ENCODE data around the gene LCK. TPM values are rescaled to one million over a fixed set of nuclear protein-coding genes. Genes with fewer than 3 reads are reported as not detected.

The LCK gene
- total and polyA plus RNA-seq, 9 of the 15 experiments (the other 6 are each of a cell fraction or from before 2014, with no cell fraction given): 0.04 to 0.47 (median 0.13) TPM; not detected in 6

DNA sequence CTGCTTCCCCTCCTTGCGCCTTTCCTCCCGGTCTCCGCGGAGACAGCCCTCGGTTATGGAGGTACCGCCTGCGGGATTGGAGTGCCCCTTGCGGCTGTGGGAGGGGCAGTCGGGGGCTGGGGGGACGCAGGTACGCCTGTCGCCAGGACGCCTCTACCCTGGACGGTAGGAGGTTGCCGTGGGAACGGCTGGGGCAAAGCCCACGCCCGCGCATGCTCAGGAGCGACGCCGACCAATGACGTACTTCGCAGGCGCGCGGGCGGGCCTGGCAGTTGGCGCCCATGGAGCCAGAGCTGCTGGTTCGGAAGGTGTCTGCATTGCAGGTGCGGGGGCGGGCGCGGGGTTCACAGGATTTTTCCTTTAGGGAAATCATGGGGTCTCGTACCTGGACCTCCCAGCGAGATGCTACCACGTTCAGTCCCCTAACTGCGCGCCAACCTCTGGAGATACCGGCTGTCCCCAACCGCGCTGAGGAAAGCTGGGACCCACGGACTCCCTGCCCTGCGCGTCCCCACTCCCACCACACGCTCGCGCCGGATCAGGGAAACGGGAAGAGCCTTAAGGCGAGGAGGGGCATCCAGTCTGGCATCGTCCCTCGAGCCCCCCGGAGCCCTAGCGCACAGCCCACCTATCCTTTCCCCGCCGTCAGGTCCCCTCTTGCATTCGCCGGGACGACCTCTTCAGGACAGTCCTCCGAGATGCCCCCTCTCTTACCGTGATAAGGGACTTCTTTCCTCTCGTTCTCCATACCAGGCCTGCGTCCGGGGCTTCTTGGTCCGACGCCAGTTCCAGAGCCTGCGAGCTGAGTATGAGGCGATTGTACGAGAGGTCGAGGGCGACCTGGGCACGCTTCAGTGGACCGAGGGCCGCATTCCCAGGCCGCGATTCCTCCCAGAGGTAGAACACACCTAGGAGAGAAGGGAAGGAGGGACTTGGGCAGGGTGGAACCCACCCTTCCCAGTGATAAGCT is 45.4 kb upstream of the LCK start, which contains the start of gene IQCC (continued):
- TF ChIP-seq, protein P1, sequence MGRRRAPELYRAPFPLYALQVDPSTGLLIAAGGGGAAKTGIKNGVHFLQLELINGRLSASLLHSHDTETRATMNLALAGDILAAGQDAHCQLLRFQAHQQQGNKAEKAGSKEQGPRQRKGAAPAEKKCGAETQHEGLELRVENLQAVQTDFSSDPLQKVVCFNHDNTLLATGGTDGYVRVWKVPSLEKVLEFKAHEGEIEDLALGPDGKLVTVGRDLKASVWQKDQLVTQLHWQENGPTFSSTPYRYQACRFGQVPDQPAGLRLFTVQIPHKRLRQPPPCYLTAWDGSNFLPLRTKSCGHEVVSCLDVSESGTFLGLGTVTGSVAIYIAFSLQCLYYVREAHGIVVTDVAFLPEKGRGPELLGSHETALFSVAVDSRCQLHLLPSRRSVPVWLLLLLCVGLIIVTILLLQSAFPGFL (CRISPR knock-in tag; IDR thresholded peaks at IDR 0.05): no peak
- TF ChIP-seq, protein P2, sequence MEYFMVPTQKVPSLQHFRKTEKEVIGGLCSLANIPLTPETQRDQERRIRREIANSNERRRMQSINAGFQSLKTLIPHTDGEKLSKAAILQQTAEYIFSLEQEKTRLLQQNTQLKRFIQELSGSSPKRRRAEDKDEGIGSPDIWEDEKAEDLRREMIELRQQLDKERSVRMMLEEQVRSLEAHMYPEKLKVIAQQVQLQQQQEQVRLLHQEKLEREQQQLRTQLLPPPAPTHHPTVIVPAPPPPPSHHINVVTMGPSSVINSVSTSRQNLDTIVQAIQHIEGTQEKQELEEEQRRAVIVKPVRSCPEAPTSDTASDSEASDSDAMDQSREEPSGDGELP (CRISPR knock-in tag; IDR thresholded peaks at IDR 0.05; ENCODE audit: borderline replicate concordance): peak; percentile 18; the same call in 1 of the 2 replicates
- peak; percentile 56; the same call in 1 of the 2 replicates for TF ChIP-seq SMARCE1 (IDR thresholded peaks at IDR 0.05)
- TF ChIP-seq CTBP1 (IDR thresholded peaks at IDR 0.05; ENCODE audit: borderline replicate concordance): peak; percentile 67
- TF ChIP-seq GTF2F1 (IDR thresholded peaks at IDR 0.05; ENCODE audit: low read depth, low read length): no peak
- peak; percentile 96 for TF ChIP-seq CREB1 (IDR thresholded peaks at IDR 0.05)
- peak; percentile 98 for TF ChIP-seq CREB1 (CRISPR knock-in tag; IDR thresholded peaks at IDR 0.05)
- TF ChIP-seq FOSL1 (tag; conservative IDR thresholded peaks at IDR 0.05): no peak
- TF ChIP-seq, protein P3, sequence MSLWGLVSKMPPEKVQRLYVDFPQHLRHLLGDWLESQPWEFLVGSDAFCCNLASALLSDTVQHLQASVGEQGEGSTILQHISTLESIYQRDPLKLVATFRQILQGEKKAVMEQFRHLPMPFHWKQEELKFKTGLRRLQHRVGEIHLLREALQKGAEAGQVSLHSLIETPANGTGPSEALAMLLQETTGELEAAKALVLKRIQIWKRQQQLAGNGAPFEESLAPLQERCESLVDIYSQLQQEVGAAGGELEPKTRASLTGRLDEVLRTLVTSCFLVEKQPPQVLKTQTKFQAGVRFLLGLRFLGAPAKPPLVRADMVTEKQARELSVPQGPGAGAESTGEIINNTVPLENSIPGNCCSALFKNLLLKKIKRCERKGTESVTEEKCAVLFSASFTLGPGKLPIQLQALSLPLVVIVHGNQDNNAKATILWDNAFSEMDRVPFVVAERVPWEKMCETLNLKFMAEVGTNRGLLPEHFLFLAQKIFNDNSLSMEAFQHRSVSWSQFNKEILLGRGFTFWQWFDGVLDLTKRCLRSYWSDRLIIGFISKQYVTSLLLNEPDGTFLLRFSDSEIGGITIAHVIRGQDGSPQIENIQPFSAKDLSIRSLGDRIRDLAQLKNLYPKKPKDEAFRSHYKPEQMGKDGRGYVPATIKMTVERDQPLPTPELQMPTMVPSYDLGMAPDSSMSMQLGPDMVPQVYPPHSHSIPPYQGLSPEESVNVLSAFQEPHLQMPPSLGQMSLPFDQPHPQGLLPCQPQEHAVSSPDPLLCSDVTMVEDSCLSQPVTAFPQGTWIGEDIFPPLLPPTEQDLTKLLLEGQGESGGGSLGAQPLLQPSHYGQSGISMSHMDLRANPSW (CRISPR knock-in tag; IDR thresholded peaks at IDR 0.05): peak; percentile 50; the same call in 1 of the 2 replicates
- peak; percentile 88; the same call in 1 of the 2 replicates for TF ChIP-seq ZBED1 (IDR thresholded peaks at IDR 0.05)
- TF ChIP-seq SMAD3 (CRISPR knock-in tag; conservative IDR thresholded peaks at IDR 0.05): peak; percentile 9; the same call in 1 of the 2 replicates
- no peak for TF ChIP-seq EZH2 (IDR thresholded peaks at IDR 0.05; ENCODE audit: borderline replicate concordance, low read depth, low read length)
- TF ChIP-seq, protein P4, sequence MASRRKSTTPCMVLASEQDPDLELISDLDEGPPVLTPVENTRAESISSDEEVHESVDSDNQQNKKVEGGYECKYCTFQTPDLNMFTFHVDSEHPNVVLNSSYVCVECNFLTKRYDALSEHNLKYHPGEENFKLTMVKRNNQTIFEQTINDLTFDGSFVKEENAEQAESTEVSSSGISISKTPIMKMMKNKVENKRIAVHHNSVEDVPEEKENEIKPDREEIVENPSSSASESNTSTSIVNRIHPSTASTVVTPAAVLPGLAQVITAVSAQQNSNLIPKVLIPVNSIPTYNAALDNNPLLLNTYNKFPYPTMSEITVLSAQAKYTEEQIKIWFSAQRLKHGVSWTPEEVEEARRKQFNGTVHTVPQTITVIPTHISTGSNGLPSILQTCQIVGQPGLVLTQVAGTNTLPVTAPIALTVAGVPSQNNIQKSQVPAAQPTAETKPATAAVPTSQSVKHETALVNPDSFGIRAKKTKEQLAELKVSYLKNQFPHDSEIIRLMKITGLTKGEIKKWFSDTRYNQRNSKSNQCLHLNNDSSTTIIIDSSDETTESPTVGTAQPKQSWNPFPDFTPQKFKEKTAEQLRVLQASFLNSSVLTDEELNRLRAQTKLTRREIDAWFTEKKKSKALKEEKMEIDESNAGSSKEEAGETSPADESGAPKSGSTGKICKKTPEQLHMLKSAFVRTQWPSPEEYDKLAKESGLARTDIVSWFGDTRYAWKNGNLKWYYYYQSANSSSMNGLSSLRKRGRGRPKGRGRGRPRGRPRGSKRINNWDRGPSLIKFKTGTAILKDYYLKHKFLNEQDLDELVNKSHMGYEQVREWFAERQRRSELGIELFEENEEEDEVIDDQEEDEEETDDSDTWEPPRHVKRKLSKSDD (conservative IDR thresholded peaks at IDR 0.05; ENCODE audit: low read length): 0 out of 2 replicates have a peak, but pooled peaks have one; percentile 76
- TF ChIP-seq NRF1 (conservative IDR thresholded peaks at IDR 0.05 in 1 of 2, IDR thresholded peaks at IDR 0.05 in 1 of 2): peak; percentile 98
- TF ChIP-seq MCM7 (IDR thresholded peaks at IDR 0.05): no peak
- peak; percentile 82 for TF ChIP-seq CBX1 (IDR thresholded peaks at IDR 0.05; ENCODE audit: low read depth)
- TF ChIP-seq ZFX (CRISPR knock-in tag; IDR thresholded peaks at IDR 0.05): peak; percentile 96
- TF ChIP-seq GTF2A2 (tag; IDR thresholded peaks at IDR 0.05): no peak
- TF ChIP-seq, protein P5, sequence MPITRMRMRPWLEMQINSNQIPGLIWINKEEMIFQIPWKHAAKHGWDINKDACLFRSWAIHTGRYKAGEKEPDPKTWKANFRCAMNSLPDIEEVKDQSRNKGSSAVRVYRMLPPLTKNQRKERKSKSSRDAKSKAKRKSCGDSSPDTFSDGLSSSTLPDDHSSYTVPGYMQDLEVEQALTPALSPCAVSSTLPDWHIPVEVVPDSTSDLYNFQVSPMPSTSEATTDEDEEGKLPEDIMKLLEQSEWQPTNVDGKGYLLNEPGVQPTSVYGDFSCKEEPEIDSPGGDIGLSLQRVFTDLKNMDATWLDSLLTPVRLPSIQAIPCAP (CRISPR knock-in tag; IDR thresholded peaks at IDR 0.05; ENCODE audit: borderline replicate concordance): 0 out of 2 replicates have a peak, but pooled peaks have one; percentile 13
- no peak for TF ChIP-seq HDGF (IDR thresholded peaks at IDR 0.05)

Data from K562 (cell line).